SU-DHL-6 (cell line): ENCODE data around the gene GTF2F2.

Experiments used
- CTCF ChIP-seq: fragments of 200-600 bp; sonication (generic); IDR thresholded peaks from one replicate; pipeline ENCODE4 v1.5.1; 2017; ENCODE audit warnings: antibody characterized with exemption, mild to moderate bottlenecking, low read length, moderate library complexity; ENCODE audit not compliant: insufficient read depth, poor library complexity, severe bottlenecking
- EZH2phosphoT487 ChIP-seq: fragments of 200-600 bp; sonication (generic), shearing (Covaris generic); conservative IDR thresholded peaks from 2 replicates; pipeline ENCODE4 v1.6.1; 2018; ENCODE audit warnings: mild to moderate bottlenecking, antibody characterized with exemption, low read length, moderate library complexity, mixed read lengths

- TF ChIP-seq CTCF: no peak
- no peak for TF ChIP-seq EZH2phosphoT487
Observed at GRCh38 chr13:45102136-45102507, 18.2 kb upstream of the GTF2F2 start.
